GM23338 (cell line): ENCODE measurements around the gene TMEM247.

Experiments used
- CREB1 ChIP-seq: fragments of 250-450 bp; sonication (Bioruptor Pico); IDR thresholded peaks from 2 replicates; pipeline ENCODE4 v1.5.0; 2020; ENCODE audit warnings: low read depth, mild to moderate bottlenecking, moderate library complexity
- EZH2 ChIP-seq: fragments of 200-600 bp; sonication (generic); IDR thresholded peaks from one replicate; pipeline ENCODE4 v1.8.0; 2017; ENCODE audit warnings: antibody characterized with exemption, mild to moderate bottlenecking, low read depth; ENCODE audit not compliant: unreplicated experiment
- EZH2phosphoT487 ChIP-seq: fragments of 200-600 bp; sonication (generic); IDR thresholded peaks from one replicate; pipeline ENCODE4 v1.8.1; 2018; ENCODE audit warnings: antibody characterized with exemption; ENCODE audit not compliant: unreplicated experiment
- JUNB ChIP-seq: IDR thresholded peaks from one replicate; pipeline ENCODE4 v1.6.1; 2016; ENCODE audit warnings: antibody characterized with exemption; ENCODE audit not compliant: unreplicated experiment
- NANOG ChIP-seq: IDR thresholded peaks from 2 replicates; pipeline ENCODE4 v1.6.1; 2016; ENCODE audit warnings: antibody characterized with exemption, borderline replicate concordance
- POLR2AphosphoS5 ChIP-seq: IDR thresholded peaks from 2 replicates; pipeline ENCODE4 v1.6.1; 2016; ENCODE audit warnings: antibody characterized with exemption, low read depth
- TF ChIP-seq, protein P1 (sequence below), 2 experiments: fragments of 200-600 bp in 1 of 2; sonication (generic) in 1 of 2; conservative IDR thresholded peaks; 2 replicates each; pipeline versions ENCODE4 v1.5.1 to v1.6.1; 2016 to 2017; ENCODE audit warnings: antibody characterized with exemption in 2 of 2, low read depth in 2 of 2, mild to moderate bottlenecking in 2 of 2, moderate library complexity in 1 of 2

DNA sequence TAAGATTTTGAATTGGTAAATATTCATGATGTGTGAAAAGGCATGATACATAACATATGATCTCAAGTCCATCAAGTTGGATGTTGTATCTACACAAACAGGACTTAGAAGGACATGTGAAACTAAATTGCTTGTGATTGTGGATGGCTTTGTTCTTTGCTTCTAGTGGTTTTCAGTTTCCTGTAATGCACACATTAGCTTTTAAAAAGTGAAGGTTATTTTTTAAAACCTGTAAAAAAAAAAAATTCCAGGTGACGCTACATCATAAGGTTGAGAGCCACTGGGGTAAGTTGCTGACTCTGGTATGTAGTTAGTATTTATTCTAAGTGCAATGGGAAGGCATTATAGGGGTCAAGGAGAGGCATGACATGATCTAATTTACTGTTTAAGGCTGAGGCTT lies 48.4 kb upstream of the TMEM247 start:
- TF ChIP-seq NANOG (no peak), JUNB (no peak), CREB1 (CRISPR knock-in tag) (no peak), EZH2phosphoT487 (no peak), POLR2AphosphoS5 (no peak), EZH2 (no peak)
- TF ChIP-seq, protein P1, sequence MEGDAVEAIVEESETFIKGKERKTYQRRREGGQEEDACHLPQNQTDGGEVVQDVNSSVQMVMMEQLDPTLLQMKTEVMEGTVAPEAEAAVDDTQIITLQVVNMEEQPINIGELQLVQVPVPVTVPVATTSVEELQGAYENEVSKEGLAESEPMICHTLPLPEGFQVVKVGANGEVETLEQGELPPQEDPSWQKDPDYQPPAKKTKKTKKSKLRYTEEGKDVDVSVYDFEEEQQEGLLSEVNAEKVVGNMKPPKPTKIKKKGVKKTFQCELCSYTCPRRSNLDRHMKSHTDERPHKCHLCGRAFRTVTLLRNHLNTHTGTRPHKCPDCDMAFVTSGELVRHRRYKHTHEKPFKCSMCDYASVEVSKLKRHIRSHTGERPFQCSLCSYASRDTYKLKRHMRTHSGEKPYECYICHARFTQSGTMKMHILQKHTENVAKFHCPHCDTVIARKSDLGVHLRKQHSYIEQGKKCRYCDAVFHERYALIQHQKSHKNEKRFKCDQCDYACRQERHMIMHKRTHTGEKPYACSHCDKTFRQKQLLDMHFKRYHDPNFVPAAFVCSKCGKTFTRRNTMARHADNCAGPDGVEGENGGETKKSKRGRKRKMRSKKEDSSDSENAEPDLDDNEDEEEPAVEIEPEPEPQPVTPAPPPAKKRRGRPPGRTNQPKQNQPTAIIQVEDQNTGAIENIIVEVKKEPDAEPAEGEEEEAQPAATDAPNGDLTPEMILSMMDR (conservative IDR thresholded peaks at IDR 0.05; ENCODE audit: low read depth in 2 of 2) = no peak
